ENCODE data around the gene ERBB2. TPM values are rescaled to one million over a fixed set of nuclear protein-coding genes. Genes with fewer than 3 reads are reported as not detected.
A peak's percentile ranks its signal among the peaks of the same experiment; 100 is the strongest.

The ERBB2 gene
- total and polyA plus RNA-seq, 9 of the 15 experiments (the other 6 are each of a cell fraction or from before 2014, with no cell fraction given) = 0.74 to 5.6 (median 3.3) TPM

GRCh38 chr17:39722965-39723848 is 23.3 kb downstream of the ERBB2 start:
- POLR2A ChIA-PET = interaction anchor here (0.6 to 1.6 kb wide), 10 partner anchors 12 to 101 kb away, joined by 3 to 6 read pairs (median 4); partner anchors contain the start of gene PGAP3
- DNase-seq (ENCODE audit: extremely low read depth in 1 of 4, low spot score in 3 of 4) (peak; percentile 93 to 96 (median 96)), FAIRE-seq (peak; percentile 99), ATAC-seq (peak; percentile 97)
- H3K9ac ChIP-seq (ENCODE audit: insufficient read depth in 1 of 2, low read depth in 2 of 2, low read length in 2 of 2) = peak overlapping the region; percentile 65 to 95
- H3K4me2 ChIP-seq (ENCODE audit: insufficient read depth, low read length) = peak overlapping the region; percentile 88
- H4K20me1 ChIP-seq (replicated peaks; ENCODE audit: control insufficient read depth, insufficient read depth, low read length) = no peaks in the 10 kb centered on the region
- H3K9me3 ChIP-seq (replicated peaks; ENCODE audit: control insufficient read depth, insufficient read depth, low read depth, low read length) = no peaks in the 10 kb centered on the region
- in situ Hi-C loops (cut with MboI) = no loop called here
- 12% methylated on average over 30 of the region's 34 CpGs for WGBS (ENCODE audit: insufficient coverage, low coverage, missing lambda C conversion rate)
- H3K36me3 ChIP-seq (ENCODE audit: control insufficient read depth, insufficient read depth, low read length) = peaks cover 8% of the 10 kb centered on the region; the same call in 1 of the 3 replicates
- H2AFZ ChIP-seq (ENCODE audit: low read depth, low read length) = peak overlapping the region; percentile 93
- intact Hi-C loops (cut with micrococcal nuclease) = no loop called here
- peaks cover 6 to 43% of the 10 kb centered on the region in 2 experiments; a peak in 4 of 5 replicates for H3K4me1 ChIP-seq (replicated peaks in 1 of 2; ENCODE audit: control insufficient read depth in 2 of 2, insufficient read depth in 2 of 2, low read length in 2 of 2)
- peak overlapping the region; percentile 53 for H3K4me3 ChIP-seq
- H3K27ac ChIP-seq (ENCODE audit: extremely low read depth, low read depth, low read length) = peak overlapping the region; percentile 76
- no peaks in the 10 kb centered on the region for H3K9me1 ChIP-seq (ENCODE audit: control insufficient read depth, insufficient read depth, low read length)
- CTCF ChIA-PET (ENCODE audit: low intra/inter-chr PET ratio) = no interaction called here
- H3K79me2 ChIP-seq (ENCODE audit: control insufficient read depth, insufficient read depth, low read length) = no peaks in the 10 kb centered on the region
- no TSS peak for BruUV-seq (replicated peaks)
- H3K27me3 ChIP-seq (ENCODE audit: control insufficient read depth in 2 of 2, insufficient read depth in 2 of 2, low read length in 2 of 2) = no peaks in the 10 kb centered on the region
- TF ChIP-seq SNIP1 (IDR thresholded peaks at IDR 0.05; ENCODE audit: low read depth) = no peak
- peak; percentile 77 for TF ChIP-seq HMGN3 (IDR thresholded peaks at IDR 0.05; ENCODE audit: borderline replicate concordance, extremely low read depth, insufficient read length, low read depth, low read length)
- TF ChIP-seq MCM7 (IDR thresholded peaks at IDR 0.05) = no peak
- peak in 1 of 2 experiments; percentile 55; a peak in 1 of 4 replicates for TF ChIP-seq MNT (conservative IDR thresholded peaks at IDR 0.05)
- no peak for TF ChIP-seq THAP7 (CRISPR knock-in tag; IDR thresholded peaks at IDR 0.05)
- no peak for TF ChIP-seq POLR2H (tag; IDR thresholded peaks at IDR 0.05; ENCODE audit: low read depth)
- TF ChIP-seq SNAPC5 (CRISPR knock-in tag; IDR thresholded peaks at IDR 0.05) = no peak
- no peak for TF ChIP-seq ZNF280B (CRISPR knock-in tag; IDR thresholded peaks at IDR 0.05)
- TF ChIP-seq NFRKB (IDR thresholded peaks at IDR 0.05; ENCODE audit: low read depth) = no peak
- TF ChIP-seq POLR2AphosphoS2 (IDR thresholded peaks at IDR 0.05; ENCODE audit: low read length) = no peak
- TF ChIP-seq ZNF699 (CRISPR knock-in tag; IDR thresholded peaks at IDR 0.05; ENCODE audit: insufficient replicate concordance) = no peak
- no peak for TF ChIP-seq SAFB (IDR thresholded peaks at IDR 0.05; ENCODE audit: borderline replicate concordance, low read depth, low read length)
- TF ChIP-seq STAT5A (IDR thresholded peaks at IDR 0.05; ENCODE audit: borderline replicate concordance, low read length) = no peak
- peak; percentile 28 for TF ChIP-seq CCNT2 (IDR thresholded peaks at IDR 0.05; ENCODE audit: borderline replicate concordance, extremely low read depth, insufficient read length, low read depth, low read length)
- TF ChIP-seq USF1 (CRISPR knock-in tag; IDR thresholded peaks at IDR 0.05) = no peak
- TF ChIP-seq ZNF444 (CRISPR knock-in tag; IDR thresholded peaks at IDR 0.05) = no peak
- TF ChIP-seq ZNF644 (tag; IDR thresholded peaks at IDR 0.05; ENCODE audit: low read depth) = no peak
